IMR-90 (cell line): ENCODE results near the gene BMP8B.

Experiments used
- RFX5 ChIP-seq: IDR thresholded peaks from 2 replicates; pipeline ENCODE4 v1.8.0; 2012; ENCODE audit warnings: low read depth, mild to moderate bottlenecking, low read length, moderate library complexity
- SMC3 ChIP-seq: fragments of 150-350 bp; IDR thresholded peaks from 2 replicates; pipeline ENCODE4 v1.6.1; 2016; ENCODE audit warnings: low read depth, mild to moderate bottlenecking, antibody characterized with exemption, low read length, moderate library complexity
- TF ChIP-seq, protein P1 (sequence below): conservative IDR thresholded peaks from 2 replicates; pipeline ENCODE4 v1.5.1; 2012; ENCODE audit warnings: mild to moderate bottlenecking, low read depth, low read length, improper control_type of control experiment
- TF ChIP-seq, protein P2 (sequence below): fragments of 150-350 bp; IDR thresholded peaks from 2 replicates; pipeline ENCODE4 v1.6.1; 2017; ENCODE audit warnings: mild to moderate bottlenecking, antibody characterized with exemption, low read length, low read depth

DNA sequence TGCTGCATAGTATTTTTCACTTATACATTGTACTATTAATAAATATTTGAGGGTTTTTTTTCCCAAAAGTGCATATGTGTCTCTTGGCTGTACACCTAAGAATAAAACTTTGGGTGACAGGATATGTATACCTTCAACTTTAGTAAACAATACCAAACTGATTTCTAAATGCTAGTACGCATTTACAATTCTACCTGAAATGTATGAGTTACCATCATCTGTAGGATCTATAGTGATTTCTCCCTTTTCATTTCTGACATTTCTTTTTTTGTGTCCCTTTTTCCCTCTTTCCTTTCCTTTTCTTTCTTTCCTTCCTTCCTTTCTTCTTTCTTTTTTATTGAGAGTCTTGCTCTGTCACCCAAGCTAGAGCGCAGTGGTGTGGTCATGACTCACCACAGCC lies 16.7 kb upstream of the BMP8B start:
- TF ChIP-seq, protein P1, sequence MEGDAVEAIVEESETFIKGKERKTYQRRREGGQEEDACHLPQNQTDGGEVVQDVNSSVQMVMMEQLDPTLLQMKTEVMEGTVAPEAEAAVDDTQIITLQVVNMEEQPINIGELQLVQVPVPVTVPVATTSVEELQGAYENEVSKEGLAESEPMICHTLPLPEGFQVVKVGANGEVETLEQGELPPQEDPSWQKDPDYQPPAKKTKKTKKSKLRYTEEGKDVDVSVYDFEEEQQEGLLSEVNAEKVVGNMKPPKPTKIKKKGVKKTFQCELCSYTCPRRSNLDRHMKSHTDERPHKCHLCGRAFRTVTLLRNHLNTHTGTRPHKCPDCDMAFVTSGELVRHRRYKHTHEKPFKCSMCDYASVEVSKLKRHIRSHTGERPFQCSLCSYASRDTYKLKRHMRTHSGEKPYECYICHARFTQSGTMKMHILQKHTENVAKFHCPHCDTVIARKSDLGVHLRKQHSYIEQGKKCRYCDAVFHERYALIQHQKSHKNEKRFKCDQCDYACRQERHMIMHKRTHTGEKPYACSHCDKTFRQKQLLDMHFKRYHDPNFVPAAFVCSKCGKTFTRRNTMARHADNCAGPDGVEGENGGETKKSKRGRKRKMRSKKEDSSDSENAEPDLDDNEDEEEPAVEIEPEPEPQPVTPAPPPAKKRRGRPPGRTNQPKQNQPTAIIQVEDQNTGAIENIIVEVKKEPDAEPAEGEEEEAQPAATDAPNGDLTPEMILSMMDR = no peak
- no peak for TF ChIP-seq SMC3
- no peak for TF ChIP-seq RFX5
- TF ChIP-seq, protein P2, sequence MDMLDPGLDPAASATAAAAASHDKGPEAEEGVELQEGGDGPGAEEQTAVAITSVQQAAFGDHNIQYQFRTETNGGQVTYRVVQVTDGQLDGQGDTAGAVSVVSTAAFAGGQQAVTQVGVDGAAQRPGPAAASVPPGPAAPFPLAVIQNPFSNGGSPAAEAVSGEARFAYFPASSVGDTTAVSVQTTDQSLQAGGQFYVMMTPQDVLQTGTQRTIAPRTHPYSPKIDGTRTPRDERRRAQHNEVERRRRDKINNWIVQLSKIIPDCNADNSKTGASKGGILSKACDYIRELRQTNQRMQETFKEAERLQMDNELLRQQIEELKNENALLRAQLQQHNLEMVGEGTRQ = no peak
